GM12875 (cell line): Measurements from ENCODE around the gene NBR1.
"Not testable (repeated sequence)": the region's sequence is repeated elsewhere in the genome, so short reads cannot be mapped to it uniquely, and the experiment has no call there.

Source experiments
- H3K4me3 ChIP-seq: one replicate; pipeline ENCODE4 v1.5.1; 2011; ENCODE audit warnings: low read depth, low read length, control low read depth
- TF ChIP-seq, protein P1 (sequence below): IDR thresholded peaks from 2 replicates; pipeline ENCODE4 v1.5.1; 2011; ENCODE audit warnings: low read depth, mild to moderate bottlenecking, control low read depth, inconsistent platforms, low read length, moderate library complexity, borderline replicate concordance; ENCODE audit not compliant: insufficient read depth

The NBR1 gene

DNA sequence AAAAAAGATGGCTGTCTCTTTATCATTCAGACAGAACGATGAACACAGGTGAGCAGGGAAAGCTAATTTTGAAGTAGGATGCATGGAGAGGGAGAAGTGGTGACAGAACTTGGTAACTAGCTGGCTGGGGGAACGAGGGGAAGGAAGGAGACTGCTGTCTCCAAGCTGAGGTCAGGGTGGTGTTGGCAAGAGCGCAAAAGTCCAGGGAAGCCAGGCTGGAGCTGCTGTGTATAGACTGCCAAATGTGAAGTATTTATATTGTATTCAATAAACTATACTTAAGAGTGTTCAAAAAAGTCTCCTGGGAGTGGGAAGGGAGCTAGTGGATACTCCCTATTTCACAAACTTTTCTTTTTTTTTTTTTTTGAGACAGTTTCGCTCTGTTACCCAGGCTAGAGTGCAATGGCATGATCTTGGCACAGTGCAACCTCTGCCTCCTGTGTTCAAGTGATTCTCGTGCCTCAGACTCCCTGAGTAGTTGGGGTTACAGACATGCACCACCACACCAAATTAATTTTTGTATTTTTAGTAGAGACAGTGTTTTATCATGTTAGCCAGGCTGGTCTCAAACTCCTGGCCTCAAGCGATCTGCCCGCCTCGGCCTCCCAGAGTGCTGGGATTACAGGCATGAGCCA lies 48.8 kb downstream of the NBR1 start:
- TF ChIP-seq, protein P1, sequence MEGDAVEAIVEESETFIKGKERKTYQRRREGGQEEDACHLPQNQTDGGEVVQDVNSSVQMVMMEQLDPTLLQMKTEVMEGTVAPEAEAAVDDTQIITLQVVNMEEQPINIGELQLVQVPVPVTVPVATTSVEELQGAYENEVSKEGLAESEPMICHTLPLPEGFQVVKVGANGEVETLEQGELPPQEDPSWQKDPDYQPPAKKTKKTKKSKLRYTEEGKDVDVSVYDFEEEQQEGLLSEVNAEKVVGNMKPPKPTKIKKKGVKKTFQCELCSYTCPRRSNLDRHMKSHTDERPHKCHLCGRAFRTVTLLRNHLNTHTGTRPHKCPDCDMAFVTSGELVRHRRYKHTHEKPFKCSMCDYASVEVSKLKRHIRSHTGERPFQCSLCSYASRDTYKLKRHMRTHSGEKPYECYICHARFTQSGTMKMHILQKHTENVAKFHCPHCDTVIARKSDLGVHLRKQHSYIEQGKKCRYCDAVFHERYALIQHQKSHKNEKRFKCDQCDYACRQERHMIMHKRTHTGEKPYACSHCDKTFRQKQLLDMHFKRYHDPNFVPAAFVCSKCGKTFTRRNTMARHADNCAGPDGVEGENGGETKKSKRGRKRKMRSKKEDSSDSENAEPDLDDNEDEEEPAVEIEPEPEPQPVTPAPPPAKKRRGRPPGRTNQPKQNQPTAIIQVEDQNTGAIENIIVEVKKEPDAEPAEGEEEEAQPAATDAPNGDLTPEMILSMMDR = no peak
- H3K4me3 ChIP-seq = no peak overlapping the region

DNA sequence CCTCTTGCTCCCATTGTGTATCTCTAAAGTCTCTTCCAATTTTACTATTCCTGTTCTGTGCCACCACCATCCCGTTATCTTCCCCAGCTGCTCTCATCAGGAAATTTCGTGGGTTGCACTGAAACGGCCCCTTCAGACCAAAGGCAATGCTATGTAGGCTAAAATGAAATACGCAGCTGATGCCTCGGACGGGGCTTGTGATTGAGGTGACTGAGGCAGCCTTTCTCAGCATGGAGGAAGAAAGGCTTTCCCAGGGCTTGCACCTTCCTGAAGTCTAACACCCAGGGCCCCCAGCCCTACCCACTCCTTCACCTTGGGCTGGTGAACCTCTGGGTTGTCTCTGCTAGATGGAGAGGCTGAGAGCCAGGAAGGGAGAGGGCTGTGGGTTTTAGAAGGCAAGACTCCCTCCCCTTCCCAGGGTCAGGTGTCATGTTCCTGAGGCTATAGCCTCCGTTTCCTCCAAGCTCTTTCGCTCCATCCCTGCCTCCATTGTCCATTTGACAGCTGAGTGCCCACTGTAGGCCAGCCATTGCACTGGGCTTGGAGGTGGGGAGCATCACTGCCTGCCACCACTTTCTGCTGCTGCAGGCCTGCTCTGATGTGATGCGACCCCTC lies 49.6 kb downstream of the NBR1 start:
- TF ChIP-seq, protein P1 = no peak

DNA sequence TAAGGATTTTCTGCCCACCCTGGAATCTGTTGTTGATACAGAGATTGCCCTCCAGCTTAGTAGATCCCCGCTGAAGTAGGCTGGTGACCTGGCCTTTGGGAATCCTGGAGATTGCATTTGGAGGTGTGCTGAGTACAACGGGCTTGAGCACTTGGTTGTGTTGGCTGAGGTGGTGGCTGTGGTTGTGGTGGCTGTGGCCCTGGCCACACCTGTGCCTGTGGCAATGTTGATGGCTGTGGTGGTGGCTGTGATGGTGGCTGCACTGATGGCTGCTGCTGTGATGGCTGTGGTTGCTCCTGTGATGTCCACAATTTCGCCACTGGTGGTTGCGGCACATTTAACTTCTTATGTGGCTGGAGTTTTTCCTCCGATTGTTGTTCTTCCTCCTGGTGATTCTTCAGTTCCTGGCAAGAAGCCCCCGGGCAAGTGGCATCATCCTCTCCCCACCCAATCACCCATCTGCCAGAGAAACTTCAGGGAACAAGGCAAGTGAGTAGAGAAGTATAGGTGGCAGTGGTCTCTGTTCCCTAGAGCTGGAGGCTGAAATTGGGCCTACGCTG lies 53.2 kb downstream of the NBR1 start:
- TF ChIP-seq, protein P1 = no peak
- no peak overlapping the region for H3K4me3 ChIP-seq

More for the DNA sequence above, 49.6 kb downstream of the NBR1 start:
- no peak overlapping the region for H3K4me3 ChIP-seq

DNA sequence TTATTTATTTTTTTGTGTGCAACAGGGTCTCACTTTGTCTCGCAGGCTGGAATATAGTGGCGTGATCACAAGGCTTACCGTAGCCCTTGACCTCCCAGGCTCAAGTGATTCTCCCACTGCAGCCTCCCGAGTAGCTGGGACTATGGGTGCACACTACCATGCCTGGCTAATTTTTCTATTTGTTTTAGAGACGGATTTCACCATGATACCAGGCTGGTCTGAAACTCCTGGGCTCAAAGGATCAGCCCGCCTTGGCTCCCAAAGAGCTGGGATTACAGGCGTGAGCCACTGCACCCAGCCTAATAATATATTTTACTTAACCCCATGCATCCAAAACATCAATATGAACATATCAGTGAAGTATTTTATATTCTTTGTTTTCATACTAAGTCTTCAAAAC lies 55.4 kb downstream of the NBR1 start:
- no peak overlapping the region for H3K4me3 ChIP-seq
- TF ChIP-seq, protein P1 = no peak

DNA sequence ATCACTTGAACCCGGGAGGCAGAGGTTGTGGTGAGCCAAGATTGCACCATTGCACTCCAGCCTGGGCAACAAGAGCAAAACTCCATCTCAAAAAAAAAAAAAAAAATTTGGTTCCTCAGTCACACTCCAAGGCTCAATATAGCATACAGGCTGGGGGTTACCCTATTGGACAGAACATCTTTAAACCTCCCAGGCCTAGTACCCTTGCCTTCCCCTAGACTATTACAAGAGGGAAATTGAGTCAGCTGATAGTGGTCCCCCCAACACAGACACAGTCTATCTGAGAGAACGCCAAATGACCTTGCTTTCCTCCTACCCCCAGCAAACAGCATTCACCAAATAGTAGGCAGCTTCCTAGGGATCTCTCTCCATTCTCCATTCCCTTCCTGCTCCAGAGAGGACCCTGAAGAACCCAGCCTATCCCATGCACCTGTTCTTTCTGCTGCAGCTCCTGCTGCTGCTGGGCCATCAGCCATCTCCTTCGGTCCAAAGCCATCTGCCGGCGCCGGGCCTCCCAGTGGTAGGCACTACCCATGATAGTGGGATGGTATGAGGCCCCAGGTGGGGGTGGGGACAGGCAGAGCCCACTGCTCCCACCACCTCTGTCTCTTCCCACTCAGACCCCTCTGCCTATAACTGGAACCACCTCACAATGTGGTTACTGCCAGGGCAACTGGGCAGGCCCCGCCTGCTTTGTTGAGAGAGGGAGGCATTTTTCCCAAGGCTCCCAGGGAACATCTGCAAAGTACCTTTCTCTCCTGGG lies 57.2 kb downstream of the NBR1 start, which contains the start of gene CCDC200:
Gene CCDC200 (minus strand): TSS at position 604 of the 763 bp plus-strand sequence. CDS start 69 bp downstream, at position 535.
- not testable (repeated sequence) for H3K4me3 ChIP-seq

DNA sequence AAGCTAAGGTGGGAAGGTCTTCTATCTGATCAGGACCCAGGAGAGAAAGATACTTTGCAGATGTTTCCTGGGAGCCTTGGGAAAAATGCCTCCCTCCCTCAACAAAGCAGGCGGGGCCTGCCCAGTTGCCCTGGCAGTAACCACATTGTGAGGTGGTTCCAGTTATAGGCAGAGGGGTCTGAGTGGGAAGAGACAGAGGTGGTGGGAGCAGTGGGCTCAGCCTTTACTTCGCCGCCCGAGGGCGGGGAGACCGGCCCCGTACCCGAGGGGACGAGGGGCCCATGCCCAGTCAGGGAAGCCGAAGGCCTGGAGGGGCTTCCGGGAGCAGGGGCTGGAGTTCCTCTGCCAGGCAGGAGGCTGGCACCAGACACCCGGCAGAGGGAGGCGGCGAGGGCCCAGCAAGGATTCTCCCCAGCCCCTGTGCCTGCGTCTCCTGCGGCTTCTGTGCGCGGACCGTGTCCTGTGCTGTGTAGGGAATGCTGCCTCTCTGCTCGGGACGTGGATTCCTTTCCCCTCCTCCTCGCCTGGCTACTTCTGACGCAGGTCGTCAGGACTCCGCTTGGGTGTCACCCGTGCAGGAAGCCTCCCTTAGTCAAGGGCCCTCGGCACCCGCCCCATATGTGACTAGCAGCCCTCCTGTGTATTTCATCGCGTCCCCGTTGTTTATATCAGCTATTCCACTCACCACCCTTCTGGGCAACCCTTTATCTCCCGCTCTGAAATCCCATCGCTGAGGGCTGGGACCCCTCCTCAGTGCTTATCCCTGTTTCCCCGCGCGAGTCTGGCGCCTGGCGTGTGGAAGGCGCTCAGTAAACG lies 60.4 kb downstream of the NBR1 start:
- not testable (repeated sequence) for H3K4me3 ChIP-seq

DNA sequence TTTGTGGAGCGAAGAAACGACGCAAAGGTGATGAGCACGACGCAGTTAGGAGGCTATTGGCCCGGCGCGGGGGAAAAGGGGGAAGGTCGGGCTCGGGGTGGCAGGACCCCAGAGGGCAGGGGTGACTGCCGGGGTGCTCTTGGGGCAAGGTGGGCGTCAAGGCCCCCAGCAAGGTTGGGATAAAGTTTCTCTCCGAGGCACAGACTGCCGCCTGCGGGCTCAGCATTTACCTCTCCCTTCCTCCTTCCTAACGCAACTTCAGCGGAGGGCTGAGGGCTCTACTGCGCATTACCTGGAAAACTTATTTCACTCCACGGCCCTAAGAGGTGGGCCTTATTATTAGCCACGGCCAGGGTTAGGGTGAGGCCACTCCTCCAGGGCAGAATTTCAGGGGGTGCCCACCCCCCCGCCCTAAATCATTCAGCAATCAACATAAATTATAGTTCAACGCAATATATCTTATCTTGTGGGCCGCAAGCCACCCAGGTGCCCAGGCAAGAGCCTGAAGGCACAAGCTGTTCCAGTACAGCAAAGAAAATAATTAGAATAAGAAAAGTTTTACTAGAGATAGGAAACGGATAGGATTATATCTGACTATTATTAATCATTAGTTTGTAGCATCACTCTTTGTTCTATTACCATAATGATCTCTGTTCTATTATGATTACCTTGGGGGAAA lies 61.1 kb downstream of the NBR1 start:
- not testable (repeated sequence) for H3K4me3 ChIP-seq

DNA sequence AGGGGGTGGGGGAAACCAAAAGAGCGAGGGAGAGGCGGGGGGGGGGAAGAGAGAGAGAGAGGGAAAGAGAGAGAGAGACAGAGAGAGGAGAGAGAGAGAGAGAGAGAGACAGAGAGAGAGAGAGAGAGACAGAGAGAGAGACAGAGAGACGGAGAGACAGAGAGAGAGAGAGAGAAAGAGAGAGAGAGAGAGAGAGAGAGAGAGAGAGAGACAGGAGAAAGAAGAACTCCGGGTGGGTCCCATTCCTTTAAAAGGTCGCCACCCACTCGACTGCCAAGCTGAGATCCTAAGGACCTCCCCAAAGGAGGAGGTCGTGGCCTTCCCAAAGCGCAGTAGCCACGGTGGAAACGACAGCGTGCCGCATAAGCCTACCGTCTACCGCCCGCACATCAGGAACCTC lies 62.2 kb downstream of the NBR1 start:
- H3K4me3 ChIP-seq = not testable (repeated sequence)

DNA sequence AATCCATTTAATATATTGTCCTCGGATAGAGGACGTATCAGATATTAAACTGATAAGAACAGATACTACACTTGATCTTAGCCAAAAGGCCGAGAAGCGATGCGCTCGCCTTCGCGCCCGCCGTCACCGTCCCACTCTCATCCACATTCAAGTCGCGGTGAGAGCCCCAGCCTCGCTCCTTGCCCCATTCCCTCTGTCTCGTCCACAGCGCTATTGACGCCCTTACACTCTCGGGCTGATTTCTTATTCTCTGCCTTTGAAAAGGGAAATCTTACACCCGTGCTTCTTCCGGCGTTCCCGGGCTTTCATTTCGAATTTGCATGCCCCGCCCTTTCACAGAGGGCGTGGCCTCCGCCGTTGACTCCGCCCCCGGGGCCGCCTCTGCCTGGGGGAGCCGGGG lies 62.9 kb downstream of the NBR1 start, which contains the start of gene RNU2-1:
Gene RNU2-1 (minus strand): TSS at position 101 of the 400 bp plus-strand sequence.
- not testable (repeated sequence) for H3K4me3 ChIP-seq

DNA sequence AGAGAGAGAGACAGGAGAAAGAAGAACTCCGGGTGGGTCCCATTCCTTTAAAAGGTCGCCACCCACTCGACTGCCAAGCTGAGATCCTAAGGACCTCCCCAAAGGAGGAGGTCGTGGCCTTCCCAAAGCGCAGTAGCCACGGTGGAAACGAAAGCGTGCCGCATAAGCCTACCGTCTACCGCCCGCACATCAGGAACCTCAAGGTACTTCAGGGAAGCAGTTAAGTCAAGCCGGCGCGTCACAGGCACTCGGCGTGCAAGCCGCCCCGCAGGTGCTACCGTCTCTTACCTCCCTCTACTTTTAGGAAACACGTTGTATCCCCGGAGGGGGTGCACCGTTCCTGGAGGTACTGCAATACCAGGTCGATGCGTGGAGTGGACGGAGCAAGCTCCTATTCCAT lies 68.6 kb downstream of the NBR1 start:
- not testable (repeated sequence) for H3K4me3 ChIP-seq

DNA sequence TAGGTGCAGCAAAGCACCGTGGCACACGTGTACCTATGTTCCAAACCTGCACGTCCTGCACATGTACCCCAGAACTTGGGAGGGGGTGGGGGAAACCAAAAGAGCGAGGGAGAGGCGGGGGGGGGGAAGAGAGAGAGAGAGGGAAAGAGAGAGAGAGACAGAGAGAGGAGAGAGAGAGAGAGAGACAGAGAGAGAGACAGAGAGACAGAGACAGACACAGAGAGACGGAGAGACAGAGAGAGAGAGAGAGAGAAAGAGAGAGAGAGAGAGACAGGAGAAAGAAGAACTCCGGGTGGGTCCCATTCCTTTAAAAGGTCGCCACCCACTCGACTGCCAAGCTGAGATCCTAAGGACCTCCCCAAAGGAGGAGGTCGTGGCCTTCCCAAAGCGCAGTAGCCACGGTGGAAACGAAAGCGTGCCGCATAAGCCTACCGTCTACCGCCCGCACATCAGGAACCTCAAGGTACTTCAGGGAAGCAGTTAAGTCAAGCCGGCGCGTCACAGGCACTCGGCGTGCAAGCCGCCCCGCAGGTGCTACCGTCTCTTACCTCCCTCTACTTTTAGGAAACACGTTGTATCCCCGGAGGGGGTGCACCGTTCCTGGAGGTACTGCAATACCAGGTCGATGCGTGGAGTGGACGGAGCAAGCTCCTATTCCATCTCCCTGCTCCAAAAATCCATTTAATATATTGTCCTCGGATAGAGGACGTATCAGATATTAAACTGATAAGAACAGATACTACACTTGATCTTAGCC lies 69.8 kb downstream of the NBR1 start:
- H3K4me3 ChIP-seq = not testable (repeated sequence)

DNA sequence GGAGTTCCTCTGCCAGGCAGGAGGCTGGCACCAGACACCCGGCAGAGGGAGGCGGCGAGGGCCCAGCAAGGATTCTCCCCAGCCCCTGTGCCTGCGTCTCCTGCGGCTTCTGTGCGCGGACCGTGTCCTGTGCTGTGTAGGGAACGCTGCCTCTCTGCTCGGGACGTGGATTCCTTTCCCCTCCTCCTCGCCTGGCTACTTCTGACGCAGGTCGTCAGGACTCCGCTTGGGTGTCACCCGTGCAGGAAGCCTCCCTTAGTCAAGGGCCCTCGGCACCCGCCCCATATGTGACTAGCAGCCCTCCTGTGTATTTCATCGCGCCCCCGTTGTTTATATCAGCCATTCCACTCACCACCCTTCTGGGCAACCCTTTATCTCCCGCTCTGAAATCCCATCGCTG lies 75.4 kb downstream of the NBR1 start:
- H3K4me3 ChIP-seq = not testable (repeated sequence)
